Body of pancreas (tissue), 4 donors: ENCODE results near the gene FBXO40.

Experiments
- CTCF ChIP-seq, 7 experiments: fragments of 450-650 bp in 4 of 7; fragments of 200-600 bp in 3 of 7; sonication (generic) in 3 of 7; IDR thresholded peaks; one replicate each; pipeline ENCODE4 v1.5.1; 2016 to 2019; ENCODE audit warnings: antibody characterized with exemption in 7 of 7
- POLR2A ChIP-seq, 3 donors: fragments of 450-650 bp; IDR thresholded peaks; one replicate each; pipeline ENCODE4 v1.6.1; 2016; ENCODE audit warnings: antibody characterized with exemption in 3 of 3, mild to moderate bottlenecking in 2 of 3

- TF ChIP-seq CTCF (IDR thresholded peaks at IDR 0.05) (no peak), POLR2A (IDR thresholded peaks at IDR 0.05) (no peak)
These were observed 28.3 kb downstream of the FBXO40 start for GRCh38 chr3:121621491-121621890.
